Heart right ventricle (tissue), 16 donors: ENCODE results near the gene MEG3. TPM values are rescaled to one million over a fixed set of nuclear protein-coding genes. Genes with fewer than 3 reads are reported as not detected.

Experiments
- ATAC-seq, 8 donors: fragments of 200-7000 bp; cut with Tn5 transposase; one replicate each; pipeline ENCODE4 v1.9.1; 2020; ENCODE audit warnings: mild to moderate bottlenecking in 8 of 8, moderate library complexity in 8 of 8, moderate number of reproducible peaks in 1 of 8
- DNase-seq, 2 donors: peaks; one replicate each; pipeline ENCODE4 v3.0.0-alpha.2; 2020
- H3K27ac ChIP-seq, 10 donors: fragments of 200-600 bp; sonication (generic) in 2 of 10; one replicate each; pipeline versions ENCODE4 v1.5.0 to v1.8.0; 2020 to 2022; ENCODE audit warnings: mild to moderate bottlenecking in 3 of 10
- H3K27me3 ChIP-seq, 7 donors: fragments of 200-600 bp; one replicate each; pipeline ENCODE4 v1.8.0; 2021 to 2022; ENCODE audit warnings: mild to moderate bottlenecking in 2 of 7
- H3K36me3 ChIP-seq, 9 donors: fragments of 200-600 bp; sonication (generic) in 1 of 9; one replicate each; pipeline versions ENCODE4 v1.5.0 to v1.8.0; 2020 to 2022; ENCODE audit warnings: mild to moderate bottlenecking in 2 of 9
- H3K4me1 ChIP-seq, 9 donors: fragments of 200-600 bp; sonication (generic) in 1 of 9; one replicate each; pipeline versions ENCODE4 v1.5.0 to v1.8.0; 2020 to 2022; ENCODE audit warnings: mild to moderate bottlenecking in 4 of 9
- H3K4me3 ChIP-seq, 10 donors: fragments of 200-600 bp; sonication (generic) in 2 of 10; one replicate each; pipeline versions ENCODE4 v1.5.0 to v1.8.0; 2020 to 2022; ENCODE audit warnings: mild to moderate bottlenecking in 7 of 10, moderate library complexity in 2 of 10
- H3K9me3 ChIP-seq, 11 donors: fragments of 200-600 bp in 10 of 11; sonication (generic) in 2 of 11; one replicate each; pipeline versions ENCODE4 v1.5.0 to v1.8.0; 2013 to 2022; ENCODE audit warnings: mild to moderate bottlenecking in 2 of 11, control low read depth in 1 of 11, moderate library complexity in 1 of 11
- CTCF ChIP-seq, 9 donors: fragments of 200-600 bp; sonication (generic) in 2 of 9; IDR thresholded peaks; one replicate each; pipeline versions ENCODE4 v1.5.0 to v1.8.0; 2021 to 2022; ENCODE audit warnings: antibody characterized with exemption in 9 of 9, mild to moderate bottlenecking in 5 of 9, moderate library complexity in 1 of 9
- WGBS, 2 donors: extraction: QIAGEN DNeasy Blood & Tissue Kit; methylation state at CpG; one replicate each; pipeline ENCODE4 v1.1.7; 2013; ENCODE audit warnings: inconsistent platforms in 1 of 2; 5-methylcytosine and 5-hydroxymethylcytosine counted together
- intact Hi-C, 10 donors: fragments of 100-400 bp; cut with DNase I; formaldehyde crosslinking; loops; one replicate each; pipeline versions ENCODE4 v1.11.1 to v1.14.2; 2022
- polyA plus RNA-seq, 2 donors: library from polyadenylated mRNA; stranded (reverse); fragments of 200-250 nt; gene quantifications; one replicate each; pipeline ENCODE4 v1.2.3, GENCODE V29; 2013
- total RNA-seq, 10 donors: library from RNA; stranded (reverse); fragmentation: NEBNext Ultra II Directional in 3 of 10; extraction: Animal tissue kit (Norgen Biotek cat#: 25700) in 3 of 10; gene quantifications; one replicate each; pipeline versions ENCODE4 v1.2.1 to v1.2.4, GENCODE V29; 2021 to 2023
- donor health status: Arrhythmogenic right ventricular cardiomyopathy.
- donor health status: ischemic (EF 13 %, LVEDD 7.1; RV severe dilation, severe dysfunction).
- donor health status: healthy with polysubstance abuse.
- donor health status: DM: no; HTN: yes; CAD: no.
- donor health status: DM: no; HTN: no; CAD: no.
- donor health status: ischemic (EF 25% LVEDD 6.9; RV normal size, moderate dysfunction).
- donor health status: ischemic (EF 25% LVEDD 5.7; RV mildly dilated, moderate dysfunction).
- donor health status: healthy.
- donor health status: DM: yes; HTN: yes; CAD: no.
- donor health status: Ischemic cardiomyopathy.
- donor health status: ischemic (EF 35%, LVEDD 5.7; RV mildly dilated, moderate dysfunction).
- donor health status: nonischemic (EF 11% LVEDD 7.7; RV severe dilation, severe dysfunction).
- donor health status: DM: yes; HTN: yes; CAD: no.
- donor health status: PGD.
- donor health status: ischemic (EF 29% LVEDD 5.4; RV normal size, mild dysfunction).
- donor health status: nonischemic (EF 23%, LVEDD 6.1; RV moderate dilation, normal function).

Gene MEG3
- total and polyA plus RNA-seq, 12 donors, result 7.7 to 122 (median 12.4) TPM

GRCh38 chr14:100786131-100786530 lies 39.8 kb upstream of the MEG3 start:
- TF ChIP-seq CTCF (IDR thresholded peaks at IDR 0.05), result no peak
- Histone ChIP-seq H3K4me3 (no peak overlapping the region), H3K9me3 (no peaks in the 10 kb centered on the region), H3K27me3 (peaks cover 0 to 36% (median 10%) of the 10 kb centered on the region in 7 donors), H3K36me3 (no peaks in the 10 kb centered on the region), H3K4me1 (no peaks in the 10 kb centered on the region), H3K27ac (no peak overlapping the region)
- ATAC-seq, result no peak
- DNase-seq, result no peak
- 44 to 52% methylated on average over 11 of the region's 11 CpGs for whole genome bisulfite sequencing, 2 donors
- intact Hi-C loops, result no loop called here

GRCh38 chr14:100786576-100787219 lies 39.2 kb upstream of the MEG3 start:
- no peak for ATAC-seq
- peaks cover 0 to 40% (median 16%) of the 10 kb centered on the region in 7 donors for H3K27me3 ChIP-seq

GRCh38 chr14:100787659-100788058 lies 38.3 kb upstream of the MEG3 start:
- TF ChIP-seq CTCF (IDR thresholded peaks at IDR 0.05), result no peak
- no peaks in the 10 kb centered on the region for H3K9me3 ChIP-seq
- no peak overlapping the region for H3K4me3 ChIP-seq
- H3K4me1 ChIP-seq, result no peaks in the 10 kb centered on the region
- H3K27ac ChIP-seq, result no peak overlapping the region
- no peaks in the 10 kb centered on the region for H3K36me3 ChIP-seq
- ATAC-seq, result no peak
- H3K27me3 ChIP-seq, result peaks cover 0 to 50% (median 24%) of the 10 kb centered on the region in 7 donors
- 94 to 98% methylated on average over 14 of the region's 14 CpGs for WGBS, 2 donors
- DNase-seq, result no peak
- intact Hi-C loops, result no loop called here

More at GRCh38 chr14:100786576-100787219, 39.2 kb upstream of the MEG3 start:
- DNase-seq, result no peak
- TF ChIP-seq CTCF (IDR thresholded peaks at IDR 0.05), result no peak
- intact Hi-C loops, result no loop called here
- Histone ChIP-seq H3K4me1 (no peaks in the 10 kb centered on the region), H3K4me3 (no peak overlapping the region), H3K36me3 (no peaks in the 10 kb centered on the region), H3K9me3 (no peaks in the 10 kb centered on the region), H3K27ac (no peak overlapping the region)
- WGBS, 2 donors, result 80 to 82% methylated on average over 11 of the region's 11 CpGs

- Histone ChIP-seq H3K9me3 (no peaks in the 10 kb centered on the region), H3K4me1 (no peaks in the 10 kb centered on the region), H3K27ac (no peak overlapping the region), H3K27me3 (peaks cover 0 to 58% (median 33%) of the 10 kb centered on the region in 7 donors), H3K4me3 (no peak overlapping the region), H3K36me3 (no peaks in the 10 kb centered on the region)
- ATAC-seq (no peak), DNase-seq (no peak)
- intact Hi-C loops, result no loop called here
- TF ChIP-seq CTCF (IDR thresholded peaks at IDR 0.05), result no peak
- WGBS, 2 donors, result 63 to 70% methylated on average over 7 of the region's 7 CpGs
These were observed 37.4 kb upstream of the MEG3 start for GRCh38 chr14:100788517-100788916.
